Astrocyte (in vitro differentiated cells and primary cell): Measurements from ENCODE around the gene TFF1. TPM values are rescaled to one million over a fixed set of nuclear protein-coding genes. Genes with fewer than 3 reads are reported as not detected.

Experiments used
- DNase-seq: peaks from one replicate; pipeline ENCODE4 v3.0.0-alpha.2; 2010; ENCODE audit warnings: low read depth
- FAIRE-seq: peaks from 2 replicates; lab custom pipeline; 2011; peaks lifted over from hg19 to GRCh38; lab: Jason Lieb, UNC
- H2AFZ ChIP-seq: 2 replicates; pipeline ENCODE4 v1.6.0; 2012; ENCODE audit warnings: low read depth, low read length, inconsistent platforms
- H3K27ac ChIP-seq: 2 replicates; pipeline ENCODE4 v1.5.1; 2011; ENCODE audit warnings: low read depth, low read length, inconsistent platforms
- H3K27me3 ChIP-seq: 2 replicates; pipeline ENCODE4 v1.6.0; 2011; ENCODE audit warnings: low read length, inconsistent platforms; ENCODE audit not compliant: insufficient read depth
- H3K36me3 ChIP-seq: 2 replicates; pipeline ENCODE4 v1.5.1; 2011; ENCODE audit warnings: low read length, inconsistent platforms; ENCODE audit not compliant: insufficient read depth
- H3K4me1 ChIP-seq: 2 replicates; pipeline ENCODE4 v1.5.1; 2011; ENCODE audit warnings: low read length, inconsistent platforms; ENCODE audit not compliant: insufficient read depth
- H3K4me2 ChIP-seq: 2 replicates; pipeline ENCODE4 v1.6.0; 2012; ENCODE audit warnings: low read length, inconsistent platforms
- H3K4me3 ChIP-seq: 2 replicates; pipeline ENCODE4 v1.5.1; 2011; ENCODE audit warnings: low read depth, mild to moderate bottlenecking, low read length, inconsistent platforms; ENCODE audit not compliant: insufficient read depth
- H3K79me2 ChIP-seq: 2 replicates; pipeline ENCODE4 v1.6.0; 2012; ENCODE audit warnings: mild to moderate bottlenecking, low read length, inconsistent platforms; ENCODE audit not compliant: insufficient read depth
- H3K9ac ChIP-seq: 2 replicates; pipeline ENCODE4 v1.6.0; 2012; ENCODE audit warnings: mild to moderate bottlenecking, low read length, inconsistent platforms
- H3K9me3 ChIP-seq: 2 replicates; pipeline ENCODE4 v1.5.1; 2012; ENCODE audit warnings: low read depth, mild to moderate bottlenecking, low read length, inconsistent platforms; ENCODE audit not compliant: insufficient read depth
- H4K20me1 ChIP-seq: 2 replicates; pipeline ENCODE4 v1.6.0; 2012; ENCODE audit warnings: low read length, inconsistent platforms; ENCODE audit not compliant: insufficient read depth
- H3K27ac Mint-ChIP-seq: one replicate; pipeline ENCODE4 v1.8.0; 2021; ENCODE audit warnings: mild to moderate bottlenecking, mixed read lengths; ENCODE audit not compliant: unreplicated experiment
- H3K27me3 Mint-ChIP-seq: one replicate; pipeline ENCODE4 v1.8.0; 2021; ENCODE audit warnings: low read depth, mixed read lengths; ENCODE audit not compliant: unreplicated experiment
- H3K36me3 Mint-ChIP-seq: one replicate; pipeline ENCODE4 v1.8.0; 2021; ENCODE audit warnings: low read depth, mixed read lengths; ENCODE audit not compliant: unreplicated experiment
- H3K4me1 Mint-ChIP-seq: one replicate; pipeline ENCODE4 v1.8.0; 2021; ENCODE audit warnings: low read depth, mixed read lengths; ENCODE audit not compliant: unreplicated experiment
- H3K4me3 Mint-ChIP-seq: one replicate; pipeline ENCODE4 v1.8.0; 2021; ENCODE audit warnings: mild to moderate bottlenecking, moderate library complexity, mixed read lengths; ENCODE audit not compliant: unreplicated experiment
- H3K9me3 Mint-ChIP-seq: one replicate; pipeline ENCODE4 v1.8.0; 2021; ENCODE audit warnings: mild to moderate bottlenecking, mixed read lengths; ENCODE audit not compliant: unreplicated experiment
- CTCF ChIP-seq: IDR thresholded peaks from 2 replicates; pipeline ENCODE4 v1.5.1; 2011; ENCODE audit warnings: low read depth, mild to moderate bottlenecking, inconsistent platforms, low read length, moderate library complexity; ENCODE audit not compliant: insufficient read depth
- EZH2 ChIP-seq: IDR thresholded peaks from 2 replicates; pipeline ENCODE4 v1.6.1; 2012; ENCODE audit warnings: mild to moderate bottlenecking, low read length, inconsistent platforms; ENCODE audit not compliant: insufficient read depth
- total RNA-seq: library from RNA; stranded (reverse); gene quantifications from 2 replicates; pipeline ENCODE4 v1.2.1, GENCODE V29; 2021

Gene TFF1
- total RNA-seq, 1 donor from 2014 or later: not detected

- H3K36me3 Mint-ChIP-seq: no peaks in the 10 kb centered on the region
- TF ChIP-seq EZH2 (no peak), CTCF (no peak)
- DNase-seq (no peak), FAIRE-seq (no peak)
- Histone ChIP-seq H3K27ac (no peak overlapping the region), H4K20me1 (no peaks in the 10 kb centered on the region), H3K4me3 (no peak overlapping the region), H3K36me3 (no peaks in the 10 kb centered on the region), H3K9me3 (no peaks in the 10 kb centered on the region), H3K4me1 (no peaks in the 10 kb centered on the region), H3K79me2 (no peaks in the 10 kb centered on the region), H3K27me3 (no peaks in the 10 kb centered on the region), H3K9ac (no peak overlapping the region), H3K4me2 (no peak overlapping the region), H2AFZ (no peak overlapping the region)
- H3K4me1 Mint-ChIP-seq: no peaks in the 10 kb centered on the region
- peaks cover 31% of the 10 kb centered on the region for H3K27me3 Mint-ChIP-seq
- H3K4me3 Mint-ChIP-seq: no peak overlapping the region
- no peak overlapping the region for H3K27ac Mint-ChIP-seq
- peaks cover 25% of the 10 kb centered on the region for H3K9me3 Mint-ChIP-seq
Measured at GRCh38 chr21:42356046-42356445, 10.3 kb downstream of the TFF1 start.

- peaks cover 22% of the 10 kb centered on the region for H3K9me3 Mint-ChIP-seq
- no peak overlapping the region for H3K4me2 ChIP-seq
- H3K4me1 Mint-ChIP-seq: no peaks in the 10 kb centered on the region
- FAIRE-seq (no peak), DNase-seq (no peak)
- H3K4me1 ChIP-seq: no peaks in the 10 kb centered on the region
- no peaks in the 10 kb centered on the region for H3K9me3 ChIP-seq
- H3K4me3 Mint-ChIP-seq: no peak overlapping the region
- H4K20me1 ChIP-seq: no peaks in the 10 kb centered on the region
- H3K27ac Mint-ChIP-seq: no peak overlapping the region
- no peak overlapping the region for H3K4me3 ChIP-seq
- no peak overlapping the region for H2AFZ ChIP-seq
- H3K27ac ChIP-seq: no peak overlapping the region
- TF ChIP-seq EZH2 (no peak), CTCF (no peak)
- H3K27me3 ChIP-seq: no peaks in the 10 kb centered on the region
- no peaks in the 10 kb centered on the region for H3K36me3 Mint-ChIP-seq
- peaks cover 32% of the 10 kb centered on the region for H3K27me3 Mint-ChIP-seq
- no peak overlapping the region for H3K9ac ChIP-seq
- H3K36me3 ChIP-seq: no peaks in the 10 kb centered on the region
- H3K79me2 ChIP-seq: no peaks in the 10 kb centered on the region
Measured at GRCh38 chr21:42353623-42354022, 12.7 kb downstream of the TFF1 start.

- H3K9me3 Mint-ChIP-seq: peaks cover 25% of the 10 kb centered on the region
- FAIRE-seq: no peak
- TF ChIP-seq CTCF (no peak), EZH2 (no peak)
Measured at GRCh38 chr21:42352441-42353095, 13.8 kb downstream of the TFF1 start.

More at GRCh38 chr21:42352441-42353095, 13.8 kb downstream of the TFF1 start:
- no peak for DNase-seq
- H3K27me3 ChIP-seq: no peaks in the 10 kb centered on the region
- no peak overlapping the region for H3K27ac ChIP-seq
- no peaks in the 10 kb centered on the region for H3K4me1 Mint-ChIP-seq
- H3K4me3 ChIP-seq: no peak overlapping the region
- no peaks in the 10 kb centered on the region for H3K4me1 ChIP-seq
- no peak overlapping the region for H3K27ac Mint-ChIP-seq
- no peaks in the 10 kb centered on the region for H3K9me3 ChIP-seq
- H3K27me3 Mint-ChIP-seq: peaks cover 36% of the 10 kb centered on the region
- no peak overlapping the region for H3K4me2 ChIP-seq
- H3K4me3 Mint-ChIP-seq: no peak overlapping the region
- H3K9ac ChIP-seq: no peak overlapping the region
- H2AFZ ChIP-seq: no peak overlapping the region
- no peaks in the 10 kb centered on the region for H3K36me3 Mint-ChIP-seq
- no peaks in the 10 kb centered on the region for H3K79me2 ChIP-seq
- no peaks in the 10 kb centered on the region for H3K36me3 ChIP-seq
- H4K20me1 ChIP-seq: no peaks in the 10 kb centered on the region
